SU-DHL-6 (cell line): ENCODE results near the gene OR8I2.

Experiments used
- H2AFZ ChIP-seq: fragments of 200-600 bp; sonication (generic); 2 replicates; pipeline ENCODE4 v1.6.1; 2014; ENCODE audit warnings: low read depth, mild to moderate bottlenecking, moderate library complexity, mixed read lengths, antibody characterized with exemption, low read length; ENCODE audit not compliant: severe bottlenecking
- H3F3A ChIP-seq: fragments of 200-600 bp; shearing (Covaris generic); 2 replicates; pipeline ENCODE4 v1.6.0; 2016; ENCODE audit warnings: antibody characterized with exemption, mild to moderate bottlenecking; ENCODE audit not compliant: insufficient read depth
- H3K27ac ChIP-seq: fragments of 200-600 bp; sonication (generic); 2 replicates; pipeline ENCODE4 v1.5.1; 2016; ENCODE audit warnings: low read depth, mild to moderate bottlenecking, low read length, moderate library complexity, mixed read lengths
- H3K27me3 ChIP-seq: fragments of 200-600 bp; sonication (generic), shearing (Covaris generic); 2 replicates; pipeline ENCODE4 v1.6.0; 2014; ENCODE audit warnings: mild to moderate bottlenecking, low read length
- H3K36me3 ChIP-seq: fragments of 200-600 bp; sonication (generic); 2 replicates; pipeline ENCODE4 v1.6.1; 2014; ENCODE audit warnings: mild to moderate bottlenecking, low read length, mixed read lengths
- H3K4me2 ChIP-seq: fragments of 300-600, 200-600 bp; shearing (Covaris generic), sonication (generic); 2 replicates; pipeline ENCODE4 v1.6.0; 2014; ENCODE audit warnings: low read length, low read depth, mild to moderate bottlenecking; ENCODE audit not compliant: poor library complexity, severe bottlenecking
- H3K4me3 ChIP-seq: fragments of 200-600 bp; sonication (generic); 2 replicates; pipeline ENCODE4 v1.5.1; 2014; ENCODE audit warnings: antibody characterized with exemption, low read length, mild to moderate bottlenecking, mixed read lengths; ENCODE audit not compliant: insufficient read depth, poor library complexity, severe bottlenecking
- H3K79me2 ChIP-seq: fragments of 200-600 bp; sonication (generic); 2 replicates; pipeline ENCODE4 v1.6.1; 2014; ENCODE audit warnings: mild to moderate bottlenecking, low read length, moderate library complexity; ENCODE audit not compliant: insufficient read depth
- H3K9ac ChIP-seq: fragments of 200-600 bp; sonication (generic); 2 replicates; pipeline ENCODE4 v1.7.0; 2014; ENCODE audit warnings: mild to moderate bottlenecking, low read length
- H3K9me2 ChIP-seq: fragments of 200-600 bp; sonication (generic); replicated peaks from 2 replicates; pipeline ENCODE4 v1.6.1; 2014; ENCODE audit warnings: low read length; ENCODE audit not compliant: insufficient read depth
- H3K9me3 ChIP-seq: fragments of 200-600 bp; sonication (generic); 2 replicates; pipeline ENCODE4 v1.6.1; 2014; ENCODE audit warnings: low read length, mixed read lengths; ENCODE audit not compliant: insufficient read depth
- H4K20me1 ChIP-seq: fragments of 200-600 bp; sonication (generic); 2 replicates; pipeline ENCODE4 v1.6.1; 2014; ENCODE audit warnings: low read depth, mild to moderate bottlenecking, antibody characterized with exemption, low read length, moderate library complexity, mixed read lengths
- CTCF ChIP-seq: fragments of 200-600 bp; sonication (generic); IDR thresholded peaks from one replicate; pipeline ENCODE4 v1.5.1; 2017; ENCODE audit warnings: antibody characterized with exemption, mild to moderate bottlenecking, low read length, moderate library complexity; ENCODE audit not compliant: insufficient read depth, poor library complexity, severe bottlenecking
- EZH2phosphoT487 ChIP-seq: fragments of 200-600 bp; sonication (generic), shearing (Covaris generic); conservative IDR thresholded peaks from 2 replicates; pipeline ENCODE4 v1.6.1; 2018; ENCODE audit warnings: mild to moderate bottlenecking, antibody characterized with exemption, low read length, moderate library complexity, mixed read lengths

The OR8I2 gene

GRCh38 chr11:56093008-56093407, at the start of gene OR8I2:
TSS of gene OR8I2 (plus strand) at chr11:56093308. CDS start at chr11:56093308, 0 bp downstream.
- H3K9ac ChIP-seq = no peak within 1 kb of the TSS

DNA sequence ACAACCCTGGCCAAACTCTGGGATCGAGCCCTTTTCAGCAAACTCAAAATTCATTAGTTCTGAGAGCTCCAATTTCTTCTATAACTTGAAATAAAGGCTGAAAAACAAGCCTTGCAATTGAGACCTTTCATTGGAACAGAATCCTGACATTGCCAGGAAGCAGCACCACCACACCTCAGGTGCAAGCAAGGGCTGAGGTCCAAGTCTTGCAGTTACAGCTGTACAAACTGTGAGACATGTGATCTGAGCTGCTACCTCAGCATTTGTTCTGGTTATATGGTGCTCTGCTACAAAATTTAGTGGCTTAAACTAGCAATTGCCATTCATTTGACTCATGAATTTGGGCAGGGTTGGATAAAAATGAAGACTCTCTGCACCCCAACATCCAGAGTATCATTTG, 47.6 kb upstream of the OR8I2 start:
- Histone ChIP-seq H3K27me3 (no peaks in the 10 kb centered on the region; the same call in 1 of the 2 replicates), H3K4me3 (no peak overlapping the region)
- TF ChIP-seq CTCF = no peak
- no peak for TF ChIP-seq EZH2phosphoT487

More at GRCh38 chr11:56093008-56093407, at the start of gene OR8I2:
- no peaks in the 10 kb centered on the region for H4K20me1 ChIP-seq
- no peaks in the 10 kb centered on the region for H3F3A ChIP-seq
- no peaks in the 10 kb centered on the region for H3K9me3 ChIP-seq
- no peak within 1 kb of the TSS for H3K27ac ChIP-seq
- H3K9me2 ChIP-seq = no peaks in the 10 kb centered on the region
- H3K27me3 ChIP-seq = no peaks in the 10 kb centered on the region
- no peaks in the 10 kb centered on the region for H3K36me3 ChIP-seq
- H3K4me2 ChIP-seq = no peak within 1 kb of the TSS
- no peaks in the 10 kb centered on the region for H3K79me2 ChIP-seq
- no peak within 1 kb of the TSS for H3K4me3 ChIP-seq
- no peak for TF ChIP-seq EZH2phosphoT487
- no peak for TF ChIP-seq CTCF
- no peak within 1 kb of the TSS for H2AFZ ChIP-seq

GRCh38 chr11:56048480-56048879, 44.6 kb upstream of the OR8I2 start:
- Histone ChIP-seq H2AFZ (no peak overlapping the region), H3K9me2 (no peaks in the 10 kb centered on the region), H3K27ac (no peak overlapping the region), H3F3A (no peaks in the 10 kb centered on the region), H3K27me3 (no peaks in the 10 kb centered on the region; the same call in 1 of the 2 replicates), H4K20me1 (no peaks in the 10 kb centered on the region), H3K79me2 (no peaks in the 10 kb centered on the region), H3K9ac (no peak overlapping the region), H3K4me2 (no peak overlapping the region), H3K4me3 (no peak overlapping the region), H3K9me3 (no peaks in the 10 kb centered on the region), H3K36me3 (no peaks in the 10 kb centered on the region)
- no peak for TF ChIP-seq EZH2phosphoT487
- no peak for TF ChIP-seq CTCF

More for the DNA sequence above, 47.6 kb upstream of the OR8I2 start:
- Histone ChIP-seq H3K4me2 (no peak overlapping the region), H3K36me3 (no peaks in the 10 kb centered on the region), H3K9me2 (no peaks in the 10 kb centered on the region), H3K9ac (no peak overlapping the region), H2AFZ (no peak overlapping the region), H3K9me3 (no peaks in the 10 kb centered on the region), H3K27ac (no peak overlapping the region), H3K79me2 (no peaks in the 10 kb centered on the region), H4K20me1 (no peaks in the 10 kb centered on the region), H3F3A (no peaks in the 10 kb centered on the region)
